Measurements from ENCODE around the gene GALNT17.

GALNT17 gene

GRCh38 chr7:71182438-71182935 is 50.5 kb downstream of the GALNT17 start:
- Histone ChIP-seq H3K36me3 (replicated peaks; ENCODE audit: low read depth, low read length) (no peaks in the 10 kb centered on the region), H3K27ac (ENCODE audit: low read length) (no peak overlapping the region), H3K4me2 (ENCODE audit: low read length) (no peak overlapping the region), H2AFZ (ENCODE audit: low read depth, low read length) (no peak overlapping the region), H3K9ac (ENCODE audit: low read length) (no peak overlapping the region), H3K9me3 (ENCODE audit: insufficient read depth, low read length) (no peaks in the 10 kb centered on the region), H4K20me1 (ENCODE audit: insufficient read depth, low read length) (no peaks in the 10 kb centered on the region), H3K27me3 (ENCODE audit: low read depth, low read length) (no peaks in the 10 kb centered on the region), H3K4me3 (ENCODE audit: low read length) (no peak overlapping the region), H3K4me1 (ENCODE audit: low read length) (no peaks in the 10 kb centered on the region), H3K79me2 (ENCODE audit: low read length) (no peaks in the 10 kb centered on the region)
- no peak for TF ChIP-seq CTCF (IDR thresholded peaks at IDR 0.05; ENCODE audit: low read depth, low read length)
- no peak for TF ChIP-seq EZH2phosphoT487 (IDR thresholded peaks at IDR 0.05; ENCODE audit: low read depth)

DNA sequence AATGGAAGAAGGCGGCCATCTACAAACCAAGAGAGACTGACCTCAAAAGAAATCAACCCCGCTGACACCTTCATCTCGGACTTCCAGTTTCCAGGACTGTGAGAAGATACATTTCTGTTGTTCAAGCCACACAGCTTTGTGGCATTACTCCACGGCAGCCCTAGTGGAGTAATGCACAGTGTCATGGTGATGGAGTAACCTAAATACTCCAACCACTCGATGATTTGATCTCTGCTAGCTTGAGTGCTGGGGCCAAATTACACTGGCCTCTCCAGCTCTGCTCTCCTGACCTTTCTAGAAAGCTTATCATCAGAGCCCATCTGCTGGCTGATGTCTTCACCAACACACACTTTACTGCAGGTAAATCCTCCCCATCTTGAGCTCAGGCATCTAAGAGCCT is 52.2 kb downstream of the GALNT17 start:
- Histone ChIP-seq H3K9me3 (ENCODE audit: insufficient read depth, low read length) (no peaks in the 10 kb centered on the region), H2AFZ (ENCODE audit: low read depth, low read length) (no peak overlapping the region), H3K4me2 (ENCODE audit: low read length) (no peak overlapping the region), H4K20me1 (ENCODE audit: insufficient read depth, low read length) (no peaks in the 10 kb centered on the region), H3K9ac (ENCODE audit: low read length) (no peak overlapping the region), H3K4me3 (ENCODE audit: low read length) (no peak overlapping the region), H3K27me3 (ENCODE audit: low read depth, low read length) (no peaks in the 10 kb centered on the region), H3K27ac (ENCODE audit: low read length) (no peak overlapping the region), H3K79me2 (ENCODE audit: low read length) (no peaks in the 10 kb centered on the region), H3K36me3 (replicated peaks; ENCODE audit: low read depth, low read length) (no peaks in the 10 kb centered on the region), H3K4me1 (ENCODE audit: low read length) (no peaks in the 10 kb centered on the region)
- no peak for TF ChIP-seq EZH2phosphoT487 (IDR thresholded peaks at IDR 0.05; ENCODE audit: low read depth)
- TF ChIP-seq CTCF (IDR thresholded peaks at IDR 0.05; ENCODE audit: low read depth, low read length): no peak

- Histone ChIP-seq H3K4me1 (ENCODE audit: low read length) (no peaks in the 10 kb centered on the region), H3K9ac (ENCODE audit: low read length) (no peak overlapping the region), H3K79me2 (ENCODE audit: low read length) (no peaks in the 10 kb centered on the region), H3K36me3 (replicated peaks; ENCODE audit: low read depth, low read length) (no peaks in the 10 kb centered on the region), H2AFZ (ENCODE audit: low read depth, low read length) (no peak overlapping the region), H3K4me2 (ENCODE audit: low read length) (no peak overlapping the region), H4K20me1 (ENCODE audit: insufficient read depth, low read length) (no peaks in the 10 kb centered on the region), H3K4me3 (ENCODE audit: low read length) (no peak overlapping the region), H3K27me3 (ENCODE audit: low read depth, low read length) (no peaks in the 10 kb centered on the region), H3K27ac (ENCODE audit: low read length) (no peak overlapping the region), H3K9me3 (ENCODE audit: insufficient read depth, low read length) (no peaks in the 10 kb centered on the region)
- TF ChIP-seq CTCF (IDR thresholded peaks at IDR 0.05; ENCODE audit: low read depth, low read length) (no peak), EZH2phosphoT487 (IDR thresholded peaks at IDR 0.05; ENCODE audit: low read depth) (no peak)
Measured at GRCh38 chr7:71184609-71185008, 52.7 kb downstream of the GALNT17 start.

DNA sequence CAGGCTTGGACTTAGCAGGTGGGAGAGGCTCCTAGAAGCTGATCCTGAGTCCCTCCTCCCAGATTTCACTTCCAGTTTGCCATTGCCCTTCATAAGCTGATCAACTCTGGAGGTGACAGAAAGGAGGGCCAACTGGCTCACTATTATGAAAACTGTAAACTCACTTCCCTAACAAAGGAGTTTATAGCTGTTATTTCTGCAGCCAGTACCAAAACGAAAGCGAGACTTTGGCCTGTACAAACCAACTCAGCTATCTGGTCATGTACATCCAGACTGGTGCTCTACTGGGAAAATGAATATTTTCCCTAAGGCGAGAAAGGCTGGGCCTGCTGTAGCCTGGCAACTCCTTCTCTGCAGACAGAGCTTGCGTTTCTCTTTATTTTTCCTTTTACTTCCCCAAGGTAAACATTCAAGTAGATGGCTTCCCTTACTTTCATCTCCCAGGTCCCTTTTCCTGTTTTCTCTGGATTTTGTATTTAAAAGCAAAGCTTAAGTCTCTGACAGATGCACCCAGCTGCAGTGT is 54.7 kb downstream of the GALNT17 start:
- no peak overlapping the region for H2AFZ ChIP-seq (ENCODE audit: low read depth, low read length)
- no peak overlapping the region for H3K9ac ChIP-seq (ENCODE audit: low read length)
- H3K4me3 ChIP-seq (ENCODE audit: low read length): no peak overlapping the region
- H3K4me2 ChIP-seq (ENCODE audit: low read length): no peak overlapping the region
- H3K36me3 ChIP-seq (replicated peaks; ENCODE audit: low read depth, low read length): no peaks in the 10 kb centered on the region
- TF ChIP-seq CTCF (IDR thresholded peaks at IDR 0.05; ENCODE audit: low read depth, low read length) (no peak), EZH2phosphoT487 (IDR thresholded peaks at IDR 0.05; ENCODE audit: low read depth) (no peak)
- H3K27me3 ChIP-seq (ENCODE audit: low read depth, low read length): no peaks in the 10 kb centered on the region
- no peak overlapping the region for H3K27ac ChIP-seq (ENCODE audit: low read length)
- H3K9me3 ChIP-seq (ENCODE audit: insufficient read depth, low read length): no peaks in the 10 kb centered on the region
- no peaks in the 10 kb centered on the region for H4K20me1 ChIP-seq (ENCODE audit: insufficient read depth, low read length)
- no peaks in the 10 kb centered on the region for H3K4me1 ChIP-seq (ENCODE audit: low read length)
- H3K79me2 ChIP-seq (ENCODE audit: low read length): no peaks in the 10 kb centered on the region
